NCI-H2227 (cell line): ENCODE measurements around the gene ABHD12B.
"Not testable (repeated sequence)": the region's sequence is repeated elsewhere in the genome, so short reads cannot be mapped to it uniquely, and the experiment has no call there.

Experiments
- DNase-seq: peaks from one replicate; lab custom pipeline; 2025; ENCODE audit not compliant: unreplicated experiment; lab: John Stamatoyannopoulos, UW

The ABHD12B gene

GRCh38 chr14:50932592-50933495 is 61.0 kb downstream of the ABHD12B start:
- no peak for DNase-seq

DNA sequence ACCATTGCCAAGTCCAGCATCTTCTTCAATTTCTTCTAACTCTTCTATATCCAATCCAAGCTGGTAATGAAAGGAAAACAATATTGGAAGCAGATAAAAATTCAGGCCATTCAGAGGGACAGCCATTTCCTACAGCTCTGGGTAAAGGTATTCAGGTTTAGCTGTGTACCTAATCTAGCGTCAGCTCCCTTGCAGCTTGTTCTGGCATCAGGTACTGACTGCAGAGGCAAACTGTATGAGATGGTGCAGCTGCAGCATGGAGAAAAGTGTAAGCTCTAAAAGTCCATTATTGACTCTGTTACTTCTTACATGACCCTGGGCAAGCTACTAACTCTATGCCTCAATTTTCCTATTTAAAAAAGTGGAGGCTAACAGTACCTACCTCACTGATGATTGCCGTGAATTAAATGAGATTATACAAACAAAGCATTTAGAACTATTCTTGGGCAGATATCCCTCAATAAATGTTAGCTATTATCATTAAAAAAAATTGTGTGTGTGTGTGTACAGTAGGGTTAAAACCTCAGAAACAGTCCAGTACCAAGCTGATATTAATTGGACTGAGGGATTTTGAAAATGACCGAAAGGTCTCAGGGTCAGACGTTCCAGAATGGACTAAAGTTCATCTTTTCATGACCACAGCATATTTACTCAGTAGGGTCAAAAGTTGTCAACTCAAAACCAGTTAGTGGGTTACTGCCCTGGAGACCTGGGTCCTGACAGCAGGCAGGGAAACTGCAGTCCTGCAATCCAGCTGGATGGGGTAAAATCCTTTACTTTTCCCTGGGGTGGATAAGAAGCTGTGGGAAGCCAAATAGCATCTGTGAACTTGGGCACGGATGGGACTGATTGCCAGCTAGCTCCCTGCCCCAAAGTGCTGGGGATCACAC is 63.5 kb downstream of the ABHD12B start:
- DNase-seq, result no peak

DNA sequence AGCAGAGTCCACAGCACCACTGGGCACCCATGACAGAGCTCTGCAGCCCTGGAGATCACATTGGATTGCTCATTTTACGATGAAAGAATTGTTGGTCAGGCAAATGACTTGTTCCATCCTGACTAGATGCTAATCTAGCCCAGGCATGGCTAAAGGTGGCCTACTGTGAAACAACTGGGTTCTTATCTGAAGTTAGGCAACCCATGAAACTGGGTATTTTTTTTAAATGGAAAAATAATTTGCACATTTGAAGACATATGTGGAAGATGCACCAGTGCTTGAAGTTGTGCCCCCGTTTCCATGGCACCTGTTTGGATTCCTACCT is 64.1 kb downstream of the ABHD12B start:
- DNase-seq, result no peak

DNA sequence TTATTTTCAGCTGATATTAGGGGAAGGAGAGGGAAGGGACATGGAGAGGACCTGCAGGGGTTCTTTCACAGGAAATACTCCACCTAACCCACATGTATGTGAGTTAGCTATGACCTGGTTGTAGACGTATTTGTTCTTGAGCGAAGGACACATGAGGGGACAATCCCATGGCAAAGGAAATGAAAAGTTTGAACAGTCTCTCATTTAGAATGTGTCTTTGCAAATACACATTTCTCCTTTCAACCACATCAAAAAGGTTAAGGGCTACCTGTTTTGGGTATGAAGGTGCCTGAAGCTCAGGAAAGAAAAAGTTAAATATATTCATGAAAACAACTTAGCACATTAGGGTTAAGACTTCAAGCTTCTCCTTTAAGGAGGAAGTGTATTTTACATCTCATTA is 65.0 kb downstream of the ABHD12B start:
- DNase-seq, result no peak

- no peak for DNase-seq
Measured at GRCh38 chr14:50937325-50937724, 65.5 kb downstream of the ABHD12B start.

DNA sequence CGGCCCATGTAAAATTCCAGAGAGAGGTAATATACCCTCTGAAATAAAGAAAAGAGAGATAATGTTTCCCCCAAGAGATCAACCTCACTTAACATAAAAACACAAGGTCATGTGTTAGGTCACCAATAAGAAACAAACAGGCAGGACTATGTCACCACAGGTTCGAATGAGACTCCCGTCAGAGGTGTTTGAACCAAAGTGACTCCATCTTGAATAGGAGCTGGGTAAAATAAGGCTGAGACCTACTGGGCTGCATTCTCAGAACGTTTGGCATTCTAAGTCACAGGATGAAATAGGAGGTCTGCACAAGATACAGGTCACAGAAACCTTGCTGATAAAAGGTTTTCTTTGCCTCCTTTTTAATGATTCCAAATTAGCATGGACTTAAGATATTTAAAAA is 65.9 kb downstream of the ABHD12B start:
- DNase-seq, result no peak

GRCh38 chr14:50941151-50941550 is 69.3 kb downstream of the ABHD12B start:
- no peak for DNase-seq

DNA sequence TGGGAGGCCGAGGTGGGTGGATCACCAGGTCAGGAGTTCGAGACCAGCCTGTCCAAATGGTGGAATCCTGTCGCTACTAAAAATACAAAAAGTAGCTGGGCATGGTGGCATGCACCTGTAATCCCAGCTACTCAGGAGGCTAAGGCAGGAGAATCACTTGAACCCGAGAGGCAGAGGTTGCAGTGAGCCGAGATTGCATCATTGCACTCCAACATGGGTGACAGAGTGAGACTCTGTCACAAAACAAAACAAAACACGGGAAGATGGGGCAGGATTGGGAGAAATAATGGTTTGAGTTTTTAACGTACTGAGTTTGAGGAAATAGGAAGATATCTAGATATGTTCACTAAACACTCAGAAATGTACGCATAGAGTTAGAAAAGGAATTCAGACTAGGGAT is 69.8 kb downstream of the ABHD12B start:
- not testable (repeated sequence) for DNase-seq

DNA sequence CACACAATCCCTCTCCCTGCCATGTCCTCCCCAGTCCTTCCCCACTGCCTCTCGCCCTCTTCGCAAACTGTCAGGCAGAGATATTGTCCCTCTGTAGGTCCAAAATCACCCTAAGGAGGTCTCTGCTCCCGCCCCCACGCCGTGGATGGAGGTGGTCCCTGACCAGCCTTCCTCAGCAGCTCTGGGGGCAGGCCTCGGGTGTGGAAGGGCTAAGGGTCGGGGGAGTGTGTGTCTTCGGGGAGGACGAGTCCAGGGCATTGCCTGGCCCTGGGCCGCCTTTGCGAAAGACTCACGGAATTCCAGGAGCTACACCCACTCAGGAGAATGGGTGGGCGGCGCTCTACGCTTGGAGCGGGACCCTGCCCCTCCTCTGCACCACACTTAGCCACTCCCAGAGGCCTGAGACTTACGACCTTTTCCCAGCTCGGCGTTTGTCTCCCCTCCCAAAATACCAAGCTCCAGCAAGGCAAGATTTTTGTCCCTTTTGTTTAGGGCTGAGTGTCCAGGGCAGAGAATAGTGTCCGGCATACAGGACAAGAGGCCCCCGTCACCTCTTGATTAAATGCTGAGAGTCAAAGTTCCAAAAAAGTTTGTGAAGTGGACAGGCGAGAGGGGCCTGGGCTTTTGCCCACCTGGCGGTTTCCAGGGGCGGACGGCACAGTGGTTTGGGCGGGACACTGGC is 71.5 kb downstream of the ABHD12B start:
- DNase-seq, result peak; percentile 18

GRCh38 chr14:50943943-50944646 is 72.2 kb downstream of the ABHD12B start, which contains the start of gene PYGL:
TSS of gene PYGL (minus strand) at chr14:50944483. CDS start at chr14:50944403, 80 bp downstream.
- peak; percentile 65 for DNase-seq

- peak; percentile 42 for DNase-seq
Measured at GRCh38 chr14:50944647-50945413, 73.0 kb downstream of the ABHD12B start.

DNA sequence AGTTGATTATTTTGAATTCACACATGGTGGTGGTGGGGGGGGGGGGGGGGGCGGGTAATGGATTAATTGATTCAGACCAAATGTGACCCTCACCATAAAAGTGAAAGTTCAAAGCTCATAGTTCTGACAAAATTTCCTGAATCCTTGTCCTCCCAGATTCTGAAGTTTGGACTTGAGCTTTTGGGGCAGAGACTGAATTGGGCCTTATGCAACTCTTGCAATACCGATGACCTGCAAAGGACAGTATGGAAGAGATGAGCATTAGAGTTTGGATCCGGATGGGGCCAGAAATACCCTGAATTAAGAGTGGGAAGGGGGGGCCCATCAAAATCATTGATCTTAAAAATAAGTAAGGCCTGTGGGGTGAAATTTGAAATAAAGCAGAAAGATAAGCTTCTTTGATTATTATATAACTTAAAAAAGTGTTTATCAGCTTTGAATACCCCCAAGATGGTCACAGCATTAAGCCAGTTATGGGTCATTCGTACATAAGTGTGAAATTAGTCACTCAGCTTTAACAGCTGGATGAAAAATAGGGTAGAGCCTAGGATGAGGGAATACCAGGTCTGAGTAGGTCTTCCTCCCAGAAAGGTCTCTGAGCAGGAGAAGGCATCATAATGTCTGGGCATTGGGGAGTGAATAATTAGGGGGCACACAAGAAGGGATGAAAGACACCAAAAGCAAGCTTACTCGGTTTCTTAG is 74.5 kb downstream of the ABHD12B start:
- no peak for DNase-seq

DNA sequence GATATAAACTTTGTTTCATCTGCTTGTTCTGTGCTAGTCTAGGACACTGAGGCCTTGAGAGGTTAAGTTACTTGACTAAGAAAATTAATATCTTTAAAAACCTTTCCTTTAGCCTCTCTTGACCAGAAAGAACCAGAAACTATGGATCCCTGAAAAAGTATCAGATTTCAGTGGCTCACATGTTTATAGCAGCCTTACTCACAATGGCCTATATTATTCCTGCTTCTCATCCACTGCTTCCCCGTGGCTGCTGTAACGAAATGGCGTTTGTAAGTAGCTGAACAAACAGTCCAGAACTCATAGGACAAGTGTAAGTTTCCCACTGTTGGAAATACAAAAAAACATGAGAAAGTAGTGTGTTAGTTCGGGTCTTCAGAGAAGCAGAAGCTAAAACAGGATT is 75.6 kb downstream of the ABHD12B start:
- no peak for DNase-seq

GRCh38 chr14:50948205-50948604 is 76.4 kb downstream of the ABHD12B start:
- no peak for DNase-seq

- no peak for DNase-seq
Measured at GRCh38 chr14:50951032-50951431, 79.2 kb downstream of the ABHD12B start.

DNA sequence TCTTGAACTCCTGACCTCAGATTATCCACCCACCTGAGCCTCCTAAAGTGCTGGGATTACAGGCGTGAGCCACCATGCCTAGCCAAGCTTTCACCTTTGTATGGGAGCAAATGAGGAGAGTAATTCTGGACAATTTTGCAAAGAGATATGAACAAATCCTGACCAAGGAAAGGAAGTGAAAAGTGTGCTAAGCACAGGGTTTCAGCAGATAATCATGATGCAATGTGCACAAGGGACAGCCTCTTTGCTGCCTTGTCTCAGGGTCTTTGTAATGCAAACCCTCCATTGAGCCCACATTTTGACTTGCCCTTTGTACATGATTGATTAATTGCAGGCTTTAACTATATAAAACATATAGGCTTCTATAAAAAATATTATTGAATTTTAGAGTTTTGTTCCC is 81.6 kb downstream of the ABHD12B start:
- DNase-seq, result no peak
